ENCODE measurements around the gene OSBP.
"Not testable (repeated sequence)": the region's sequence is repeated elsewhere in the genome, so short reads cannot be mapped to it uniquely, and the experiment has no call there.

The OSBP gene

GRCh38 chr11:59551659-59552521 is 63.7 kb downstream of the OSBP start:
- DNase-seq (ENCODE audit: low read depth in 2 of 2) = no peak

GRCh38 chr11:59550842-59551658 is 64.5 kb downstream of the OSBP start:
- DNase-seq (ENCODE audit: low read depth in 2 of 2) = peak; percentile 57 to 70

GRCh38 chr11:59550368-59550841 is 65.2 kb downstream of the OSBP start:
- DNase-seq (ENCODE audit: low read depth in 2 of 2) = peak; percentile 62 to 76

GRCh38 chr11:59548309-59548656 is 67.3 kb downstream of the OSBP start:
- no peak for DNase-seq (ENCODE audit: low read depth in 2 of 2)

GRCh38 chr11:59547605-59548308 is 67.8 kb downstream of the OSBP start:
- DNase-seq (ENCODE audit: low read depth in 2 of 2) = not testable (repeated sequence)

- no peak for DNase-seq (ENCODE audit: low read depth in 2 of 2)
These were observed 70.2 kb downstream of the OSBP start for GRCh38 chr11:59545179-59546020.

- no peak for DNase-seq (ENCODE audit: low read depth in 2 of 2)
These were observed 70.8 kb downstream of the OSBP start for GRCh38 chr11:59544869-59545178.

GRCh38 chr11:59543713-59544112 is 71.9 kb downstream of the OSBP start:
- not testable (repeated sequence) for DNase-seq (ENCODE audit: low read depth in 2 of 2)

GRCh38 chr11:59542142-59542810 is 73.3 kb downstream of the OSBP start:
- DNase-seq (ENCODE audit: low read depth in 2 of 2) = no peak

GRCh38 chr11:59534676-59535075 is 80.9 kb downstream of the OSBP start:
- DNase-seq (ENCODE audit: low read depth in 2 of 2) = no peak

GRCh38 chr11:59532620-59533019 is 83.0 kb downstream of the OSBP start:
- DNase-seq (ENCODE audit: low read depth in 2 of 2) = no peak

GRCh38 chr11:59528711-59529110 is 86.9 kb downstream of the OSBP start:
- DNase-seq (ENCODE audit: low read depth in 2 of 2) = no peak

All from stimulated activated CD4-positive, alpha-beta T cell treated with anti-CD3 and anti-CD28 coated beads, Interleukin-1b, Interleukin-23, amount 100 ng/mL, for 1 hour (primary cell).